ENCODE data around the gene FBXW12. TPM values are rescaled to one million over a fixed set of nuclear protein-coding genes. Genes with fewer than 3 reads are reported as not detected.

FBXW12 gene
- total RNA-seq, 2 experiments from 2014 or later, result not detected

DNA sequence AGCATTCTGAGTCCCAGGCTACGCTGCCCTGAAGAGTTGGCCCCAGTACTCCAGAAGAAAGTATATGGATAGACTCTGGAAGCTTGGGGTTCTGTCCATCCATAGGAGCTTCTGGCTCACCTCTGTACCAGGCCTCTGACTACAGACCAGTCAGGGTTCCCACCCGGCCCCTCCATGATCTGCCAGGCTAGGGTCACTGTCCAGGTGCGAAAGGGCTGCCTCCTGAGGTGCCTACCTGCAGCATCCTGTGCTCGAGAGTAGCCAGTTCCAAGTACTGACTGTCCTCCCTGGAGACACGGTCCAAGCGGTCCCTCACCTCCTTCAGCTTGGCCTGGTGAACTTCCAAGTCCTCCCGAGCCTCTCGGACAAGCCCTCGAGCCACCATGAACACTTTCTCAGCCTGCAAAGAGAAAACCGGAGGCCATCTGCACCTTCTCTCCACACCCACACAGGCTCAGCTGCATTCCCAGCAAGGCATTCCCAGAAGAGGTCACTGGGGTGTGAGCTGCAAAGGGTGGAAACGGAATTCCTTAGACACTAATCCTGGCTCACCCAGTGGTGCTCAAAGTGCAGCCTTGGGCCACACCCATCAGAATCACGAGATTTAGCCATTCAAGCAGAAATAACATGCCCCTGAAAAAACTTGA, 61.6 kb downstream of the FBXW12 start:
- H3K27me3 Mint-ChIP-seq, result no peaks in the 10 kb centered on the region
- H3K9me3 Mint-ChIP-seq, result no peaks in the 10 kb centered on the region
- CTCF ChIA-PET, result interaction anchor here (0.5 to 5.7 kb wide), 15 partner anchors 13 to 203 kb away, joined by 3 to 312 read pairs (median 4); partner anchors contain the start of genes ATRIP and PFKFB4
- POLR2A ChIA-PET, result interaction anchor here (0.6 to 1.1 kb wide), 4 partner anchors 17 to 649 kb away, joined by 3 read pairs; no protein-coding TSS in a partner anchor
- H3K4me3 Mint-ChIP-seq, result no peak overlapping the region
- no peak overlapping the region for H3K27ac Mint-ChIP-seq
- ATAC-seq (no peak), DNase-seq (no peak)
- TF ChIP-seq, protein P1, sequence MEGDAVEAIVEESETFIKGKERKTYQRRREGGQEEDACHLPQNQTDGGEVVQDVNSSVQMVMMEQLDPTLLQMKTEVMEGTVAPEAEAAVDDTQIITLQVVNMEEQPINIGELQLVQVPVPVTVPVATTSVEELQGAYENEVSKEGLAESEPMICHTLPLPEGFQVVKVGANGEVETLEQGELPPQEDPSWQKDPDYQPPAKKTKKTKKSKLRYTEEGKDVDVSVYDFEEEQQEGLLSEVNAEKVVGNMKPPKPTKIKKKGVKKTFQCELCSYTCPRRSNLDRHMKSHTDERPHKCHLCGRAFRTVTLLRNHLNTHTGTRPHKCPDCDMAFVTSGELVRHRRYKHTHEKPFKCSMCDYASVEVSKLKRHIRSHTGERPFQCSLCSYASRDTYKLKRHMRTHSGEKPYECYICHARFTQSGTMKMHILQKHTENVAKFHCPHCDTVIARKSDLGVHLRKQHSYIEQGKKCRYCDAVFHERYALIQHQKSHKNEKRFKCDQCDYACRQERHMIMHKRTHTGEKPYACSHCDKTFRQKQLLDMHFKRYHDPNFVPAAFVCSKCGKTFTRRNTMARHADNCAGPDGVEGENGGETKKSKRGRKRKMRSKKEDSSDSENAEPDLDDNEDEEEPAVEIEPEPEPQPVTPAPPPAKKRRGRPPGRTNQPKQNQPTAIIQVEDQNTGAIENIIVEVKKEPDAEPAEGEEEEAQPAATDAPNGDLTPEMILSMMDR (IDR thresholded peaks at IDR 0.05), result no peak
- H3K4me1 Mint-ChIP-seq (ENCODE audit: low read depth), result peaks cover 11% of the 10 kb centered on the region
- intact Hi-C loops (cut with micrococcal nuclease), result no loop called here
- H3K36me3 Mint-ChIP-seq (ENCODE audit: low read depth), result peaks cover 12% of the 10 kb centered on the region

DNA sequence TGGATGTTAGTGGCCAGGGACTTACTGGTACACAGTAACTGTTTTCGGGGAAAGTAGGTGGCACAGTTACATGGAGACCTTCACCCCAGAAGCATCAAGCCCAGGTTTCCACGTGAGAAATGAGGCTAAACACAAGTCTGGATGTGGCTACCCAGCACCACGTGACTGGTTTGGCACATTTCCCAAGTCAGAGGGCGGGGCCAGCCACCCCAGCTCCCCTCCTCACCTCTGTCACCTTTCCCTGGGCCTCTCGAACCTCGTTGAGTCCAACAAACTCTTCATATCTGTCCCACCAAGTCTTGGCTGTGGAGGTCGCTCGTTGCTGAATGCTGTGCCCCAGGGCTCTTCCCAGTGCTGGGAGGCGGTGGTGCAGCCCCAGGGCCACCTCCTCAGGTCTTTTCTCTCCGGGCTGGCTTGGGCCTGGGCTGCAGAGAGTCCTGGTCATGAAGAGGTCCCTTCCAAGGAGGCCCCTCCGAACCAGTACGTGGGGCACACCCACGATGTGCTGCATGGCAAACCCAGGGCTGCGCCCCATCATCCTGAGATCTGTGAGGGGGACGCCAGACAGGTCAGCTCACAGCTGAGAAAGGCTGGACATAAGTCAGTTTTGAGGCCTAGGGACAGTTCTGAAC, 62.7 kb downstream of the FBXW12 start:
- POLR2A ChIA-PET, result interaction anchor here (1.0 to 2.0 kb wide), 2 partner anchors 18 to 34 kb away, joined by 3 to 4 read pairs; no protein-coding TSS in a partner anchor
- CTCF ChIA-PET, result interaction anchor here (0.9 to 5.7 kb wide), 12 partner anchors 12 to 240 kb away, joined by 3 to 312 read pairs (median 8); partner anchors contain the start of genes ATRIP, NME6 and PFKFB4
- TF ChIP-seq, protein P1 (IDR thresholded peaks at IDR 0.05), result no peak
- peaks cover 12% of the 10 kb centered on the region for H3K36me3 Mint-ChIP-seq (ENCODE audit: low read depth)
- peaks cover 17% of the 10 kb centered on the region for H3K4me1 Mint-ChIP-seq (ENCODE audit: low read depth)
- no peaks in the 10 kb centered on the region for H3K9me3 Mint-ChIP-seq
- no peak overlapping the region for H3K27ac Mint-ChIP-seq
- H3K4me3 Mint-ChIP-seq, result no peak overlapping the region
- peak; percentile 18 for DNase-seq
- no peaks in the 10 kb centered on the region for H3K27me3 Mint-ChIP-seq
- ATAC-seq, result no peak
- intact Hi-C loops (cut with micrococcal nuclease), result loop anchor here (5.0 kb wide), 2 partner anchors 32 to 162 kb away; no protein-coding TSS in a partner anchor

DNA sequence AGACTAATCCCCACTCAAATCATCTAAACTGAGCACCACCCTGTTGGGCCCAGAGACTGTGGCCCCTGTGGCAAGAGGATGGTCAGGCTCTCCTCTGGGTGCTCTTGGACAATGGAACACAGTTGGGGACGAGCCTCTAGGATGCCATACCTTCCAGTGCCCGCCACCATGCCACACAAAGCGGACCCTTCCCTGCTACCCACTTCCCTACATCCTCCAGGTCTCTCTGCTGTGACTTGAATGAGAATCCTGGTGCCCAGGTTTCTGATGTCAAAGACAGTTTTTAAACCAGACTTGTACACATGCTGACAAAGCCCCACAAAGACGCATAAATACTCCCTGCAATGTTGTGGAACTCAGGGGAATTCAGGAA, 63.2 kb downstream of the FBXW12 start:
- Mint-ChIP-seq H3K4me3 (no peak overlapping the region), H3K9me3 (no peaks in the 10 kb centered on the region), H3K36me3 (ENCODE audit: low read depth) (peaks cover 17% of the 10 kb centered on the region), H3K27ac (no peak overlapping the region), H3K27me3 (no peaks in the 10 kb centered on the region), H3K4me1 (ENCODE audit: low read depth) (peaks cover 15% of the 10 kb centered on the region)
- CTCF ChIA-PET, result interaction anchor here (0.7 to 5.7 kb wide), 54 partner anchors 8 to 334 kb away, joined by 3 to 312 read pairs (median 14); partner anchors contain the start of genes ATRIP, CAMP, NCKIPSD and NME6
- POLR2A ChIA-PET, result interaction anchor here (0.9 to 2.0 kb wide), 5 partner anchors 10 to 198 kb away, joined by 3 to 7 read pairs (median 4); partner anchors contain the start of gene ATRIP
- intact Hi-C loops (cut with micrococcal nuclease), result loop anchor here (5.0 kb wide), 2 partner anchors 33 to 163 kb away; no protein-coding TSS in a partner anchor
- DNase-seq (no peak), ATAC-seq (no peak)
- TF ChIP-seq, protein P1 (IDR thresholded peaks at IDR 0.05), result no peak

DNA sequence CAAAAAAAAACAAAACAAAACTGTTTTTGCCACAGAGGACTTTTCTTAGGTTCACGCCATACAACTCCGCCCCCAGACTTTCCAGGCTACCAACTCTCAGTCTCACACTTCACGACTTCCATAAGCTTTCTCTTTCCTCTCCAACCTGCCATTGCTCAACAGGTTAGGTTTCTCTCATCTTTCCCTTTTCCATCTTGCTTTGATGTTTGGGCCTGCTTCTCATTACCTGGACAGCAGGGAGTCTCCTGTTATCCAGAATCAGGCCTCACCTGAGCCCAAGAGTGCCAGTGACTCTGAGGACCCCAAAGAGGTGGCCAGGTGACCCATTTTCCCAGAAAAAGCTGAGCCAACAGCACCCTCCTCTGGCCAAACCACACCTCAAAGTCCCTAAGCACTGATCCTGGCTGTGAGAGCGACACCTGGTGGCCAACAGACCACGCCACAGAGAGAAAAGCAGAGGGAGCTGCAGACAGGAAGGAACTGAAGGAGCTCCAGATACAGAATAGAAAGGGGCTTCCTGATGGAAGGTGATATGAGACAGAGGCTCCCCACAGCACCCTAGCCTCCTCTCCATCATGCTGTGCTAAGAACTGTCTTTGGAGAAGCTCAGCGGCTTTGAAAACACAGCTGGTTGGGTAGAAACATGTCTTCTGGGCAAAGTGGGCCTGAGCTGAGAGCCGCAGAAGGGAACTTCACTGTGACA, 63.9 kb downstream of the FBXW12 start:
- POLR2A ChIA-PET, result interaction anchor here (0.7 to 2.0 kb wide), 14 partner anchors 10 to 228 kb away, joined by 3 to 7 read pairs (median 4); partner anchors contain the start of genes ATRIP and PFKFB4
- CTCF ChIA-PET, result interaction anchor here (0.6 to 5.7 kb wide), 111 partner anchors 9 to 1005 kb away, joined by 3 to 312 read pairs (median 5); partner anchors contain the start of genes ATRIP, CAMP, CDC25A and NCKIPSD
- H3K9me3 Mint-ChIP-seq, result no peaks in the 10 kb centered on the region
- no peak overlapping the region for H3K27ac Mint-ChIP-seq
- peak; percentile 38 for ATAC-seq
- no peak overlapping the region for H3K4me3 Mint-ChIP-seq
- intact Hi-C loops (cut with micrococcal nuclease), result loop anchor here (5.0 kb wide), 2 partner anchors 34 to 164 kb away; no protein-coding TSS in a partner anchor
- H3K36me3 Mint-ChIP-seq (ENCODE audit: low read depth), result peaks cover 24% of the 10 kb centered on the region
- no peaks in the 10 kb centered on the region for H3K27me3 Mint-ChIP-seq
- H3K4me1 Mint-ChIP-seq (ENCODE audit: low read depth), result peaks cover 15% of the 10 kb centered on the region
- DNase-seq, result peak; percentile 94
- TF ChIP-seq, protein P1 (IDR thresholded peaks at IDR 0.05), result peak; percentile 98
